SJSA1 (cell line): ENCODE results near the gene ZBTB44. TPM values are rescaled to one million over a fixed set of nuclear protein-coding genes. Genes with fewer than 3 reads are reported as not detected.
"Not testable (repeated sequence)": the region's sequence is repeated elsewhere in the genome, so short reads cannot be mapped to it uniquely, and the experiment has no call there.

ENCODE experiments used
- DNase-seq, 2 experiments: peaks; one replicate each; pipeline ENCODE4 v3.0.0-alpha.2; 2015 to 2020; ENCODE audit warnings: low spot score in 2 of 2, low read depth in 1 of 2
- H3K27ac ChIP-seq: fragments of 250-450 bp; sonication (Bioruptor Pico); 2 replicates; pipeline ENCODE4 v1.5.1; 2020; ENCODE audit warnings: mild to moderate bottlenecking, moderate library complexity
- H3K27me3 ChIP-seq: fragments of 250-450 bp; sonication (Bioruptor Pico); replicated peaks from 2 replicates; pipeline ENCODE4 v1.5.1; 2020; ENCODE audit warnings: mild to moderate bottlenecking, moderate library complexity
- H3K36me3 ChIP-seq: fragments of 250-450 bp; sonication (Bioruptor Pico); 2 replicates; pipeline ENCODE4 v1.5.1; 2020; ENCODE audit warnings: mild to moderate bottlenecking
- H3K4me1 ChIP-seq: fragments of 250-450 bp; sonication (Bioruptor Pico); replicated peaks from 2 replicates; pipeline ENCODE4 v1.6.1; 2021; ENCODE audit warnings: mild to moderate bottlenecking
- H3K4me3 ChIP-seq: fragments of 250-450 bp; sonication (Bioruptor Pico); 2 replicates; pipeline ENCODE4 v1.5.1; 2020; ENCODE audit warnings: mild to moderate bottlenecking
- H3K9me3 ChIP-seq: fragments of 250-450 bp; sonication (Bioruptor Pico); replicated peaks from 2 replicates; pipeline ENCODE4 v1.5.1; 2020; ENCODE audit warnings: mild to moderate bottlenecking
- total RNA-seq: library from RNA; depleted of rRNA; stranded (reverse); fragments of >200 nt; shearing (Covaris generic); gene quantifications from 2 replicates; pipeline ENCODE4 v1.2.3, GENCODE V29; 2014

ZBTB44 gene
- total RNA-seq, 1 experiment from 2014 or later = 14.4 TPM

DNA sequence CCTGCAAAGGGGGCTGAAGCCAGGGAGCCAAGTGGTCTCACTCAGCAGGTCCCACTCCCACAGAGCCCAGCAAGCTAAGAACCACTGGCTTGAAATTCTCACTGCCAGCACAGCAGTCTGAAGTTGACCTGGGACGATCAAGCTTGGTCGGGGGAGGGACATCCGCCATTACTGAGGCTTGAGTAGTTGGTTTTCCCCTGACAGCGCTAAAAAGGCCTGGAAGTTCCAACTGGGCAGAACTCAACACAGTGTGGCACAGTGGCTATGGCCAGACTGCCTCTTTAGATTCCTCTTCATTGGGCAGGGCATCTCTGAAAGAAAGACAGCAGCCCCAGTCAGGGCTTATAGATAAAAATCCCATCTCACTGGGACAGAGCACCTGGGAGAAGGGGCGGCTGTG lies 64.8 kb downstream of the ZBTB44 start:
- not testable (repeated sequence) for H3K9me3 ChIP-seq, H3K4me1 ChIP-seq, H3K4me3 ChIP-seq, H3K36me3 ChIP-seq, H3K27ac ChIP-seq, H3K27me3 ChIP-seq, DNase-seq

DNA sequence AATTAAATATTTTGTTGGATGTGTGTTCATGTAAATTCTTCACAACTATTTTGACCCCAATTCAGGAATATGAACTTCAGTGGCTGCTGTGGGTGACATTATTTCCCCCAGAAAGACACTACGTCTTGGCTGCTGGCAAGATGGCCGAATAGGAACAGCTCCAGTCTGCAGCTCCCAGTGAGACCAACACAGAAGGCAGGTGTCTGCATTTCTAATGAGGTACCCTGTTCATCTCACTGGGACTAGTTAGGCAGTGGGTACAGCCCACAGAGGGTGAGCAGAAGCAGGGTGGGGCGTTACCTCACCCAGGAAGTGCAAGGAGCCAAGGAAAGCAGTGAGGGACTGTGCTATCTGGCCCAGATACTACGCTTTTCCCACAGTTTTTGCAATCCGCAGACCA lies 65.3 kb downstream of the ZBTB44 start:
- Histone ChIP-seq H3K27me3 (no peaks in the 10 kb centered on the region), H3K4me1 (no peaks in the 10 kb centered on the region), H3K4me3 (no peak overlapping the region), H3K27ac (no peak overlapping the region), H3K9me3 (no peaks in the 10 kb centered on the region), H3K36me3 (no peaks in the 10 kb centered on the region)
- no peak for DNase-seq

DNA sequence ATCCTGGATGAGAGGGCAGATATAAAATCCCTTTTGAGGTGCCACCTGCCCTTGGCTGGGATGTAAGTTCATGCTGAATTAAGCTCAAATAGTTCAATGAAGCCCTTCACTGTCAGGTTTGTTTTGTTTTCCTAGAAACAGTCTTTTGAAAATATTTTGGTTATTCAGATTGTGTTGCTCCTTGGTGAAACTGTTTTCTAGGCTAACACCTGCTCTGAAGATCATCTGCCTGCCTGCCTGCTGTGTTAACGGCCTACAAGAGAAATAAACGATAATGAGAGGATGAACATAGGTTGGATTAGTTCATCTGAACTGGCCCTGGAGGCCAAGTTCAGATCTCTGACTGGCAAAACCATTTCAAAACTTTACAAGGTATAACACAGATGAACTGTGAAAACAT lies 67.4 kb downstream of the ZBTB44 start:
- Histone ChIP-seq H3K9me3 (no peaks in the 10 kb centered on the region), H3K4me3 (no peak overlapping the region), H3K4me1 (no peaks in the 10 kb centered on the region), H3K27ac (no peak overlapping the region), H3K36me3 (no peaks in the 10 kb centered on the region), H3K27me3 (no peaks in the 10 kb centered on the region)
- no peak for DNase-seq

GRCh38 chr11:130246738-130247137 lies 68.0 kb downstream of the ZBTB44 start:
- no peak overlapping the region for H3K27ac ChIP-seq
- H3K9me3 ChIP-seq = no peaks in the 10 kb centered on the region
- H3K36me3 ChIP-seq = no peaks in the 10 kb centered on the region
- peak in 1 of 2 experiments; percentile 0 for DNase-seq
- H3K4me1 ChIP-seq = no peaks in the 10 kb centered on the region
- H3K4me3 ChIP-seq = no peak overlapping the region
- no peaks in the 10 kb centered on the region for H3K27me3 ChIP-seq

- Histone ChIP-seq H3K36me3 (no peaks in the 10 kb centered on the region), H3K4me3 (no peak overlapping the region), H3K27ac (no peak overlapping the region), H3K9me3 (no peaks in the 10 kb centered on the region), H3K4me1 (no peaks in the 10 kb centered on the region), H3K27me3 (no peaks in the 10 kb centered on the region)
- no peak for DNase-seq
Observed at GRCh38 chr11:130246270-130246669, 68.4 kb downstream of the ZBTB44 start.

- not testable (repeated sequence) for H3K4me3 ChIP-seq, DNase-seq, H3K27ac ChIP-seq, H3K36me3 ChIP-seq, H3K27me3 ChIP-seq, H3K9me3 ChIP-seq, H3K4me1 ChIP-seq
Observed at GRCh38 chr11:130245375-130245774, 69.3 kb downstream of the ZBTB44 start.

- Histone ChIP-seq H3K9me3 (no peaks in the 10 kb centered on the region), H3K27ac (no peak overlapping the region), H3K36me3 (no peaks in the 10 kb centered on the region), H3K4me1 (no peaks in the 10 kb centered on the region), H3K27me3 (no peaks in the 10 kb centered on the region), H3K4me3 (no peak overlapping the region)
- DNase-seq = no peak
Observed at GRCh38 chr11:130244848-130245247, 69.9 kb downstream of the ZBTB44 start.

GRCh38 chr11:130243816-130244215 lies 70.9 kb downstream of the ZBTB44 start:
- no peaks in the 10 kb centered on the region for H3K9me3 ChIP-seq
- no peaks in the 10 kb centered on the region for H3K4me1 ChIP-seq
- DNase-seq = no peak
- no peak overlapping the region for H3K27ac ChIP-seq
- no peaks in the 10 kb centered on the region for H3K27me3 ChIP-seq
- H3K36me3 ChIP-seq = no peaks in the 10 kb centered on the region
- no peak overlapping the region for H3K4me3 ChIP-seq

GRCh38 chr11:130241713-130242112 lies 73.0 kb downstream of the ZBTB44 start:
- H3K9me3 ChIP-seq = no peaks in the 10 kb centered on the region
- no peak overlapping the region for H3K27ac ChIP-seq
- no peaks in the 10 kb centered on the region for H3K36me3 ChIP-seq
- H3K4me1 ChIP-seq = no peaks in the 10 kb centered on the region
- H3K27me3 ChIP-seq = no peaks in the 10 kb centered on the region
- no peak for DNase-seq
- no peak overlapping the region for H3K4me3 ChIP-seq

DNA sequence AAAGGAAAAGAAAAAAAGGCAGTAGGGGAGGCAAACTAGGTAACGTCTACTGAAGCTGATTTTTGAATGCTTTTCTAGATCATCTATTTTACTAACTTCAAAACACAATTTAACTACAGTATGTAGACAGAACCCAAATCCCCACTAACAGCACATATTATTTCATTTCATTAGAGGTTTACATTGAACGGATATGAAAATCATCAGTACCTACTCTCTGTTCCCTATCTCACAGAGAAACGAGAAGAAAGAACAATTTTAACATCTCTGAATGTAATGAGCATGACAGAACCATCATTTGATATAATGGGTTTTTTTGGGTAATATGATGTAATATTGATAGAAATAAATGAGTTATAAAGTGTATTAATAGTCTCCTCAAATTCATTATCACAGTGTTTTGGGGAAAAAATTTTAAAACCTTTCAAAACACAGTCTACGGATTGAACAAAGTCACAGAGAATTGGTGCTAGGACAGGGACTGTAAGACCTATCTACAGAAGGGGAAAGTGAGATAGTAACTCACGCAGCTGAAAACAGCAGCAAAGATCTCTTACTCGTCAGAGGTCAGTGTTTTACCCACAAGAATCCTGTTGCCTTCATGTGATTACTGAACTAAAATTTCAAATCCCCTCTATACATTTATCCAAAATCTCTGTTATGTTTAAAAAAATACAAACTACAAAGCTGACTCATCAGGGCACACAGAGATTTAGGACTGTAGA lies 77.3 kb downstream of the ZBTB44 start:
- Histone ChIP-seq H3K36me3 (no peaks in the 10 kb centered on the region), H3K4me1 (no peaks in the 10 kb centered on the region), H3K9me3 (no peaks in the 10 kb centered on the region), H3K27ac (no peak overlapping the region), H3K4me3 (no peak overlapping the region), H3K27me3 (no peaks in the 10 kb centered on the region)
- no peak for DNase-seq

GRCh38 chr11:130234315-130234714 lies 80.4 kb downstream of the ZBTB44 start:
- Histone ChIP-seq H3K4me3 (no peak overlapping the region), H3K4me1 (no peaks in the 10 kb centered on the region), H3K36me3 (no peaks in the 10 kb centered on the region), H3K9me3 (no peaks in the 10 kb centered on the region), H3K27ac (no peak overlapping the region), H3K27me3 (no peaks in the 10 kb centered on the region)
- no peak for DNase-seq

GRCh38 chr11:130233888-130234287 lies 80.8 kb downstream of the ZBTB44 start:
- H3K27ac ChIP-seq, DNase-seq, H3K4me3 ChIP-seq, H3K9me3 ChIP-seq, H3K36me3 ChIP-seq, H3K4me1 ChIP-seq, H3K27me3 ChIP-seq: not testable (repeated sequence)

- not testable (repeated sequence) for H3K27ac ChIP-seq, H3K9me3 ChIP-seq, H3K36me3 ChIP-seq, H3K4me1 ChIP-seq, DNase-seq, H3K27me3 ChIP-seq, H3K4me3 ChIP-seq
Observed at GRCh38 chr11:130233486-130233885, 81.2 kb downstream of the ZBTB44 start.

GRCh38 chr11:130227373-130227772 lies 87.3 kb downstream of the ZBTB44 start:
- no peak overlapping the region for H3K4me3 ChIP-seq
- H3K36me3 ChIP-seq = no peaks in the 10 kb centered on the region
- no peaks in the 10 kb centered on the region for H3K9me3 ChIP-seq
- DNase-seq = no peak
- H3K4me1 ChIP-seq = no peaks in the 10 kb centered on the region
- H3K27ac ChIP-seq = no peak overlapping the region
- no peaks in the 10 kb centered on the region for H3K27me3 ChIP-seq
